BLaER1 (cell line): ENCODE measurements around the gene TYK2.
A peak's percentile ranks its signal among the peaks of the same experiment; 100 is the strongest.

ENCODE experiments used
- H3K27ac ChIP-seq: shearing (Covaris generic); formaldehyde crosslinking; 2 replicates; pipeline ENCODE4 v1.8.1; 2022
- H3K27me3 ChIP-seq: shearing (Covaris generic); formaldehyde crosslinking; 2 replicates; pipeline ENCODE4 v1.8.1; 2022
- H3K36me3 ChIP-seq: shearing (Covaris generic); formaldehyde crosslinking; 2 replicates; pipeline ENCODE4 v1.8.1; 2022
- H3K4me1 ChIP-seq: shearing (Covaris generic); formaldehyde crosslinking; 2 replicates; pipeline ENCODE4 v1.8.1; 2022
- H3K4me2 ChIP-seq: shearing (Covaris generic); formaldehyde crosslinking; 2 replicates; pipeline ENCODE4 v1.8.1; 2022
- H3K4me3 ChIP-seq: shearing (Covaris generic); formaldehyde crosslinking; 2 replicates; pipeline ENCODE4 v1.8.1; 2022
- H3K9ac ChIP-seq: shearing (Covaris generic); formaldehyde crosslinking; 2 replicates; pipeline ENCODE4 v1.8.1; 2022
- H3K9me3 ChIP-seq: shearing (Covaris generic); formaldehyde crosslinking; 2 replicates; pipeline ENCODE4 v1.8.1; 2022
- H4K20me1 ChIP-seq: shearing (Covaris generic); formaldehyde crosslinking; 2 replicates; pipeline ENCODE4 v1.8.1; 2022
- Cebpa-rat ChIP-seq: shearing (Covaris generic); IDR thresholded peaks from 2 replicates; pipeline ENCODE4 v1.8.1; 2022

TYK2 gene

GRCh38 chr19:10317045-10317856 is 63.1 kb downstream of the TYK2 start:
- no peaks in the 10 kb centered on the region for H3K9me3 ChIP-seq
- H3K4me1 ChIP-seq = peaks cover 36% of the 10 kb centered on the region
- no peak overlapping the region for H3K9ac ChIP-seq
- H3K36me3 ChIP-seq = peaks cover 58% of the 10 kb centered on the region
- H3K27ac ChIP-seq = no peak overlapping the region
- H3K27me3 ChIP-seq = no peaks in the 10 kb centered on the region
- no peak overlapping the region for H3K4me3 ChIP-seq
- peaks cover 18% of the 10 kb centered on the region for H4K20me1 ChIP-seq
- no peak overlapping the region for H3K4me2 ChIP-seq
- TF ChIP-seq Cebpa-rat = no peak

GRCh38 chr19:10316229-10317044 is 63.9 kb downstream of the TYK2 start:
- Histone ChIP-seq H3K9ac (peak overlapping the region; percentile 83; the same call in 1 of the 2 replicates), H3K4me3 (no peak overlapping the region)

GRCh38 chr19:10315335-10316214 is 64.8 kb downstream of the TYK2 start, which contains the start of gene FDX2:
FDX2 (minus strand) TSS chr19:10316015; CDS start chr19:10315996, 19 bp downstream.
- Histone ChIP-seq H3K27ac (peak within 1 kb of the TSS; percentile 69), H3K4me1 (peaks cover 22% of the 10 kb centered on the region)

More at GRCh38 chr19:10316229-10317044, 63.9 kb downstream of the TYK2 start:
- Histone ChIP-seq H3K9me3 (no peaks in the 10 kb centered on the region), H3K4me2 (peak overlapping the region; percentile 97), H3K27me3 (no peaks in the 10 kb centered on the region), H4K20me1 (peaks cover 10% of the 10 kb centered on the region; the same call in 1 of the 2 replicates), H3K36me3 (peaks cover 50% of the 10 kb centered on the region), H3K4me1 (peaks cover 28% of the 10 kb centered on the region), H3K27ac (no peak overlapping the region)
- TF ChIP-seq Cebpa-rat = no peak

GRCh38 chr19:10309423-10309822 is 70.9 kb downstream of the TYK2 start, which contains the start of gene ZGLP1:
ZGLP1 (minus strand) TSS chr19:10309815.
- Histone ChIP-seq H3K4me1 (peaks cover 53% of the 10 kb centered on the region), H3K4me2 (peak within 1 kb of the TSS; percentile 89), H4K20me1 (peaks cover 13% of the 10 kb centered on the region), H3K36me3 (no peaks in the 10 kb centered on the region), H3K27ac (peak within 1 kb of the TSS; percentile 0; the same call in 1 of the 2 replicates), H3K4me3 (0 out of 2 replicates have a peak within 1 kb of the TSS, but pooled peaks have one; percentile 31), H3K9me3 (no peaks in the 10 kb centered on the region), H3K27me3 (no peaks in the 10 kb centered on the region), H3K9ac (peak within 1 kb of the TSS; percentile 38; the same call in 1 of the 2 replicates)
- no peak for TF ChIP-seq Cebpa-rat

More at GRCh38 chr19:10315335-10316214, 64.8 kb downstream of the TYK2 start, which contains the start of gene FDX2:
- no peaks in the 10 kb centered on the region for H3K9me3 ChIP-seq
- H3K4me2 ChIP-seq = peak within 1 kb of the TSS; percentile 97
- no peak for TF ChIP-seq Cebpa-rat
- peak within 1 kb of the TSS; percentile 88 for H3K4me3 ChIP-seq
- peaks cover 41% of the 10 kb centered on the region for H3K36me3 ChIP-seq
- no peaks in the 10 kb centered on the region for H3K27me3 ChIP-seq
- H3K9ac ChIP-seq = peak within 1 kb of the TSS; percentile 83
- H4K20me1 ChIP-seq = 0 out of 2 replicates have a peak, but pooled peaks cover 1% of the 10 kb centered on the region

GRCh38 chr19:10306327-10306726 is 74.0 kb downstream of the TYK2 start:
- no peak for TF ChIP-seq Cebpa-rat
- Histone ChIP-seq H3K9me3 (no peaks in the 10 kb centered on the region), H3K4me2 (peak overlapping the region; percentile 87), H3K27me3 (no peaks in the 10 kb centered on the region), H3K4me3 (no peak overlapping the region), H3K36me3 (no peaks in the 10 kb centered on the region), H3K27ac (no peak overlapping the region), H4K20me1 (peaks cover 14% of the 10 kb centered on the region), H3K4me1 (peaks cover 56% of the 10 kb centered on the region), H3K9ac (no peak overlapping the region)

GRCh38 chr19:10305139-10305806 is 75.1 kb downstream of the TYK2 start:
- H3K36me3 ChIP-seq = no peaks in the 10 kb centered on the region
- peak overlapping the region; percentile 36 for H3K27ac ChIP-seq
- peak overlapping the region; percentile 56 for H3K4me3 ChIP-seq
- H3K9ac ChIP-seq = 0 out of 2 replicates have a peak overlapping the region, but pooled peaks have one; percentile 15
- peaks cover 14% of the 10 kb centered on the region for H4K20me1 ChIP-seq
- peak overlapping the region; percentile 87 for H3K4me2 ChIP-seq
- H3K9me3 ChIP-seq = no peaks in the 10 kb centered on the region
- no peak for TF ChIP-seq Cebpa-rat
- H3K4me1 ChIP-seq = peaks cover 57% of the 10 kb centered on the region
- no peaks in the 10 kb centered on the region for H3K27me3 ChIP-seq
